H9 (cell line): ENCODE measurements around the gene ZNF677. TPM values are rescaled to one million over a fixed set of nuclear protein-coding genes. Genes with fewer than 3 reads are reported as not detected.

Source experiments
- DNase-seq: peaks from one replicate; pipeline ENCODE4 v3.0.0-alpha.2; 2017
- H2AFZ ChIP-seq: one replicate; pipeline ENCODE4 v1.6.1; 2013; ENCODE audit warnings: mild to moderate bottlenecking, low read length, control low read depth, moderate library complexity
- H2AK5ac ChIP-seq: 2 replicates; pipeline ENCODE4 v1.6.1; 2013; ENCODE audit warnings: low read length, control low read depth, mixed read lengths; ENCODE audit not compliant: insufficient read length
- H2BK120ac ChIP-seq: one replicate; pipeline ENCODE4 v1.6.1; 2013; ENCODE audit warnings: low read depth, mild to moderate bottlenecking, low read length, control low read depth, inconsistent platforms; ENCODE audit not compliant: poor library complexity, severe bottlenecking
- H2BK12ac ChIP-seq: 2 replicates; pipeline ENCODE4 v1.6.1; 2013; ENCODE audit warnings: low read length, control low read depth, mixed read lengths, low read depth; ENCODE audit not compliant: insufficient read length
- H2BK15ac ChIP-seq: 2 replicates; pipeline ENCODE4 v1.6.1; 2013; ENCODE audit warnings: low read depth, low read length, control low read depth
- H2BK20ac ChIP-seq: one replicate; pipeline ENCODE4 v1.6.1; 2013; ENCODE audit warnings: low read depth, mild to moderate bottlenecking, low read length, control low read depth, inconsistent platforms; ENCODE audit not compliant: poor library complexity, severe bottlenecking
- H2BK5ac ChIP-seq: 2 replicates; pipeline ENCODE4 v1.6.1; 2013; ENCODE audit warnings: low read length, control low read depth, mixed read lengths; ENCODE audit not compliant: insufficient read length
- H3K14ac ChIP-seq: 2 replicates; pipeline ENCODE4 v1.6.1; 2013; ENCODE audit warnings: low read length, control low read depth; ENCODE audit not compliant: insufficient read depth
- H3K18ac ChIP-seq: 2 replicates; pipeline ENCODE4 v1.6.1; 2013; ENCODE audit warnings: low read depth, mild to moderate bottlenecking, mixed read lengths, low read length, control low read depth; ENCODE audit not compliant: insufficient read length
- H3K23ac ChIP-seq: 2 replicates; pipeline ENCODE4 v1.6.1; 2013; ENCODE audit warnings: low read length, control low read depth, mixed read lengths, low read depth; ENCODE audit not compliant: insufficient read length
- H3K23me2 ChIP-seq: 2 replicates; pipeline ENCODE4 v1.6.1; 2013; ENCODE audit warnings: low read depth, mild to moderate bottlenecking, mixed read lengths, low read length, control low read depth; ENCODE audit not compliant: insufficient read length, poor library complexity, severe bottlenecking
- H3K27ac ChIP-seq: 2 replicates; pipeline ENCODE4 v1.5.1; 2013; ENCODE audit warnings: low read length, control low read depth, mixed read lengths, low read depth; ENCODE audit not compliant: insufficient read length
- H3K27me3 ChIP-seq: 2 replicates; pipeline ENCODE4 v1.6.1; 2013; ENCODE audit warnings: low read length, control low read depth, inconsistent platforms; ENCODE audit not compliant: insufficient read depth
- H3K4ac ChIP-seq: 2 replicates; pipeline ENCODE4 v1.6.1; 2013; ENCODE audit warnings: low read depth, mild to moderate bottlenecking, control low read depth, inconsistent platforms, low read length, moderate library complexity
- H3K4me1 ChIP-seq: 2 replicates; pipeline ENCODE4 v1.6.1; 2013; ENCODE audit warnings: low read length, control low read depth, inconsistent platforms; ENCODE audit not compliant: insufficient read depth
- H3K4me2 ChIP-seq: 2 replicates; pipeline ENCODE4 v1.6.1; 2013; ENCODE audit warnings: low read length, control low read depth, mixed read lengths; ENCODE audit not compliant: insufficient read length, insufficient read depth
- H3K56ac ChIP-seq: 2 replicates; pipeline ENCODE4 v1.6.1; 2013; ENCODE audit warnings: low read depth, mild to moderate bottlenecking, mixed read lengths, low read length, control low read depth; ENCODE audit not compliant: insufficient read length
- H3K79me1 ChIP-seq: 2 replicates; pipeline ENCODE4 v1.6.1; 2013; ENCODE audit warnings: low read depth, mild to moderate bottlenecking, moderate library complexity, low read length, control low read depth, inconsistent platforms; ENCODE audit not compliant: insufficient read depth, poor library complexity, severe bottlenecking
- H3K79me2 ChIP-seq: 2 replicates; pipeline ENCODE4 v1.6.1; 2013; ENCODE audit warnings: low read length, control low read depth, inconsistent platforms; ENCODE audit not compliant: insufficient read depth
- H3K9ac ChIP-seq: 2 replicates; pipeline ENCODE4 v1.6.1; 2013; ENCODE audit warnings: low read length, control low read depth, mixed read lengths; ENCODE audit not compliant: insufficient read length; ENCODE audit errors: extremely low read depth
- H3K9me3 ChIP-seq: one replicate; pipeline ENCODE4 v1.6.1; 2013; ENCODE audit warnings: low read depth, low read length, inconsistent platforms; ENCODE audit not compliant: control insufficient read depth
- H3T11ph ChIP-seq: one replicate; pipeline ENCODE4 v1.6.1; 2013; ENCODE audit warnings: mild to moderate bottlenecking, low read length, control low read depth, inconsistent platforms
- H4K20me1 ChIP-seq: one replicate; pipeline ENCODE4 v1.6.1; 2013; ENCODE audit not compliant: control insufficient read depth, insufficient read length, insufficient read depth
- H4K5ac ChIP-seq: 2 replicates; pipeline ENCODE4 v1.6.1; 2013; ENCODE audit warnings: low read depth, mild to moderate bottlenecking, mixed read lengths, low read length, control low read depth; ENCODE audit not compliant: insufficient read length
- H4K8ac ChIP-seq: replicated peaks from 2 replicates; pipeline ENCODE4 v1.6.1; 2013; ENCODE audit warnings: low read length, control low read depth, mixed read lengths, low read depth; ENCODE audit not compliant: insufficient read length
- H4K91ac ChIP-seq: 2 replicates; pipeline ENCODE4 v1.6.1; 2013; ENCODE audit warnings: low read depth, mild to moderate bottlenecking, moderate library complexity, mixed read lengths, low read length, control low read depth; ENCODE audit not compliant: insufficient read length
- H3K27ac Mint-ChIP-seq, 3 experiments: 2 replicates in 2 of 3; 3 replicates in 1 of 3; pipeline ENCODE4 v1.8.0; 2020 to 2021; ENCODE audit warnings: mixed read lengths in 3 of 3, mild to moderate bottlenecking in 1 of 3, moderate library complexity in 1 of 3
- H3K27me3 Mint-ChIP-seq: 2 replicates; pipeline ENCODE4 v1.8.0; 2021; ENCODE audit warnings: low read depth, mild to moderate bottlenecking, moderate library complexity, mixed read lengths
- H3K36me3 Mint-ChIP-seq, 3 experiments: 2 replicates in 2 of 3; 3 replicates in 1 of 3; pipeline ENCODE4 v1.8.0; 2020 to 2021; ENCODE audit warnings: low read depth in 3 of 3, mixed read lengths in 3 of 3; ENCODE audit not compliant: insufficient read depth in 1 of 3
- H3K4me1 Mint-ChIP-seq, 2 experiments: 2 replicates each; pipeline ENCODE4 v1.8.0; 2020; ENCODE audit warnings: mixed read lengths in 2 of 2
- H3K4me3 Mint-ChIP-seq, 2 experiments: 2 replicates in 1 of 2; 3 replicates in 1 of 2; pipeline ENCODE4 v1.8.0; 2020 to 2021; ENCODE audit warnings: mild to moderate bottlenecking in 2 of 2, mixed read lengths in 2 of 2, moderate library complexity in 1 of 2
- H3K9me3 Mint-ChIP-seq, 2 experiments: 2 replicates in 1 of 2; 3 replicates in 1 of 2; pipeline ENCODE4 v1.8.0; 2020; ENCODE audit warnings: mild to moderate bottlenecking in 2 of 2, mixed read lengths in 2 of 2, moderate library complexity in 1 of 2
- CTCF ChIP-seq: fragments of 200-600 bp; sonication (generic); conservative IDR thresholded peaks from 3 replicates; pipeline ENCODE4 v1.8.0; 2021; ENCODE audit warnings: antibody characterized with exemption, mild to moderate bottlenecking
- WGBS: extraction: QIAGEN DNeasy Blood & Tissue Kit; methylation state at CpG from one replicate; pipeline ENCODE4 v1.1.7; 2013; ENCODE audit warnings: missing lambda C conversion rate, low lambda C conversion rate, mixed read lengths; ENCODE audit not compliant: insufficient read length; ENCODE audit errors: extremely low coverage; 5-methylcytosine and 5-hydroxymethylcytosine counted together
- total RNA-seq: library from RNA; stranded (reverse); gene quantifications from 2 replicates; pipeline ENCODE4 v1.2.1, GENCODE V29; 2021

Gene ZNF677
- total RNA-seq, 1 experiment from 2014 or later = 39.3 TPM

GRCh38 chr19:53294786-53295441, 40.2 kb upstream of the ZNF677 start:
- WGBS = no CpG with 5 or more reads among the region's 7 CpGs
- no peak overlapping the region for H4K91ac ChIP-seq
- no peaks in the 10 kb centered on the region for H4K20me1 ChIP-seq
- no peaks in the 10 kb centered on the region for H3K79me2 ChIP-seq
- H2BK120ac ChIP-seq = no peak overlapping the region
- peaks cover 6% of the 10 kb centered on the region for H3K27me3 Mint-ChIP-seq
- no peaks in the 10 kb centered on the region for H3K23me2 ChIP-seq
- peaks cover 76 to 77% of the 10 kb centered on the region in 2 experiments for H3K9me3 Mint-ChIP-seq
- TF ChIP-seq CTCF = no peak
- no peak overlapping the region for H3K4me2 ChIP-seq
- no peak overlapping the region for H3K4ac ChIP-seq
- H2AK5ac ChIP-seq = no peak overlapping the region
- no peak overlapping the region for H3K23ac ChIP-seq
- H3K79me1 ChIP-seq = no peaks in the 10 kb centered on the region
- H3K4me1 ChIP-seq = no peaks in the 10 kb centered on the region
- no peak overlapping the region for H3K27ac ChIP-seq
- no peaks in the 10 kb centered on the region for H3K4me1 Mint-ChIP-seq
- no peak overlapping the region for H3K14ac ChIP-seq
- H3K18ac ChIP-seq = no peak overlapping the region
- H3K9me3 ChIP-seq = peaks cover 15% of the 10 kb centered on the region
- no peak overlapping the region for H2BK5ac ChIP-seq
- H3K27me3 ChIP-seq = 0 out of 2 replicates have a peak, but pooled peaks cover 2% of the 10 kb centered on the region
- peak; percentile 78 for DNase-seq
- H3K9ac ChIP-seq = no peak overlapping the region
- H2BK15ac ChIP-seq = no peak overlapping the region
- H2BK12ac ChIP-seq = no peak overlapping the region
- no peak overlapping the region for H4K5ac ChIP-seq
- peaks cover 3 to 34% (median 22%) of the 10 kb centered on the region in 3 experiments for H3K36me3 Mint-ChIP-seq
- H3K27ac Mint-ChIP-seq = peak overlapping the region in 1 of 3 experiments; percentile 91; a peak in 1 of 7 replicates
- no peak overlapping the region for H2BK20ac ChIP-seq
- no peak overlapping the region for H3T11ph ChIP-seq
- H4K8ac ChIP-seq = no peak overlapping the region
- H3K56ac ChIP-seq = no peak overlapping the region
- no peak overlapping the region for H3K4me3 Mint-ChIP-seq
- H2AFZ ChIP-seq = no peak overlapping the region
